KMS-11 (cell line): ENCODE measurements around the gene ITCH.
"Not testable (repeated sequence)": the region's sequence is repeated elsewhere in the genome, so short reads cannot be mapped to it uniquely, and the experiment has no call there.

Source experiments
- H2AFZ ChIP-seq: fragments of 200-600 bp; sonication (generic); 2 replicates; pipeline ENCODE4 v1.6.1; 2016; ENCODE audit warnings: antibody characterized with exemption, mixed run types, low read depth
- H3K27ac ChIP-seq: fragments of 200-600 bp; sonication (generic); 2 replicates; pipeline ENCODE4 v1.6.1; 2016; ENCODE audit warnings: mild to moderate bottlenecking, mixed run types
- H3K27me3 ChIP-seq: fragments of 200-600 bp; sonication (generic); 2 replicates; pipeline ENCODE4 v1.6.1; 2017; ENCODE audit warnings: mild to moderate bottlenecking, low read depth, mixed run types, moderate library complexity; ENCODE audit not compliant: insufficient read depth
- H3K36me3 ChIP-seq: fragments of 200-600 bp; sonication (generic); 2 replicates; pipeline ENCODE4 v1.6.1; 2017; ENCODE audit warnings: mild to moderate bottlenecking, mixed run types; ENCODE audit not compliant: insufficient read depth
- H3K4me1 ChIP-seq: fragments of 200-600 bp; sonication (generic); 2 replicates; pipeline ENCODE4 v1.6.1; 2016; ENCODE audit warnings: mild to moderate bottlenecking, low read depth, mixed run types; ENCODE audit not compliant: poor library complexity, severe bottlenecking
- H3K4me2 ChIP-seq: fragments of 200-600 bp; sonication (generic); 2 replicates; pipeline ENCODE4 v1.7.0; 2016; ENCODE audit warnings: mild to moderate bottlenecking, mixed run types
- H3K4me3 ChIP-seq: fragments of 200-600 bp; sonication (generic); IDR thresholded peaks from 2 replicates; pipeline ENCODE4 v1.6.1; 2017; ENCODE audit warnings: low read depth, low read length, mixed read lengths; ENCODE audit not compliant: insufficient read depth
- H3K79me2 ChIP-seq: fragments of 200-600 bp; sonication (generic); 2 replicates; pipeline ENCODE4 v1.6.1; 2016; ENCODE audit warnings: low read depth, mixed run types; ENCODE audit not compliant: insufficient read depth
- H3K9ac ChIP-seq: fragments of 200-600 bp; sonication (generic); 2 replicates; pipeline ENCODE4 v1.6.1; 2016; ENCODE audit warnings: mild to moderate bottlenecking, mixed run types
- H4K20me1 ChIP-seq: fragments of 200-600 bp; sonication (generic); 2 replicates; pipeline ENCODE4 v1.6.1; 2016; ENCODE audit warnings: mild to moderate bottlenecking, mixed run types; ENCODE audit not compliant: insufficient read depth
- CTCF ChIP-seq: fragments of 200-600 bp; sonication (generic); conservative IDR thresholded peaks from 2 replicates; pipeline ENCODE4 v1.6.1; 2017; ENCODE audit warnings: low read depth, mild to moderate bottlenecking, antibody characterized with exemption, low read length, moderate library complexity, mixed read lengths

The ITCH gene

DNA sequence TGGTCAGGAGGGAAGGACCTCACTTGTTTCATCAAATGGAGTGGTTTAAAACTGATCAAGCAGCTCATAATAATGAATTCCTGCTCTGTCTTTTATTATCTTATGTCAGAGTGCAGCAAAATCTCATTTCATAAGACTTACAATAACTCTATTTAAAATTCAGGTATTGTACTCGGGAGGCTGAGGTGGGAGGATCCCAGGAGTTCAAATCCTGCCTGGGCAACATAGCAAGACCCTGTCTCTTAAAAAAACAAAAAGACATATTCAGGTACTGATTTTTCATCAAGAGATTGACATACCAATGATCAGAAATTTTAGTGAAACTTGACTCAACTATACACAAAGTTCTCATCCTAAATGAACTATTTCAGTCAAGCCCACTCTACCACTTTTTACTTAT is 147.5 kb downstream of the ITCH start:
- no peak overlapping the region for H3K4me2 ChIP-seq
- no peak overlapping the region for H3K4me3 ChIP-seq
- H3K36me3 ChIP-seq, result peaks cover 17% of the 10 kb centered on the region; the same call in 1 of the 2 replicates
- H3K9ac ChIP-seq, result no peak overlapping the region
- TF ChIP-seq CTCF, result no peak
- H4K20me1 ChIP-seq, result no peaks in the 10 kb centered on the region
- peaks cover 13% of the 10 kb centered on the region for H3K4me1 ChIP-seq
- no peaks in the 10 kb centered on the region for H3K27me3 ChIP-seq
- H3K27ac ChIP-seq, result no peak overlapping the region
- no peak overlapping the region for H2AFZ ChIP-seq
- H3K79me2 ChIP-seq, result no peaks in the 10 kb centered on the region

- Histone ChIP-seq H3K4me2 (no peak overlapping the region), H3K4me3 (no peak overlapping the region), H3K27ac (no peak overlapping the region), H4K20me1 (no peaks in the 10 kb centered on the region), H2AFZ (no peak overlapping the region), H3K4me1 (peaks cover 13% of the 10 kb centered on the region), H3K36me3 (peaks cover 17% of the 10 kb centered on the region; the same call in 1 of the 2 replicates), H3K9ac (no peak overlapping the region), H3K79me2 (peaks cover 2% of the 10 kb centered on the region; the same call in 1 of the 2 replicates), H3K27me3 (no peaks in the 10 kb centered on the region)
- TF ChIP-seq CTCF, result no peak
Measured at GRCh38 chr20:34511891-34512265, 148.8 kb downstream of the ITCH start.

DNA sequence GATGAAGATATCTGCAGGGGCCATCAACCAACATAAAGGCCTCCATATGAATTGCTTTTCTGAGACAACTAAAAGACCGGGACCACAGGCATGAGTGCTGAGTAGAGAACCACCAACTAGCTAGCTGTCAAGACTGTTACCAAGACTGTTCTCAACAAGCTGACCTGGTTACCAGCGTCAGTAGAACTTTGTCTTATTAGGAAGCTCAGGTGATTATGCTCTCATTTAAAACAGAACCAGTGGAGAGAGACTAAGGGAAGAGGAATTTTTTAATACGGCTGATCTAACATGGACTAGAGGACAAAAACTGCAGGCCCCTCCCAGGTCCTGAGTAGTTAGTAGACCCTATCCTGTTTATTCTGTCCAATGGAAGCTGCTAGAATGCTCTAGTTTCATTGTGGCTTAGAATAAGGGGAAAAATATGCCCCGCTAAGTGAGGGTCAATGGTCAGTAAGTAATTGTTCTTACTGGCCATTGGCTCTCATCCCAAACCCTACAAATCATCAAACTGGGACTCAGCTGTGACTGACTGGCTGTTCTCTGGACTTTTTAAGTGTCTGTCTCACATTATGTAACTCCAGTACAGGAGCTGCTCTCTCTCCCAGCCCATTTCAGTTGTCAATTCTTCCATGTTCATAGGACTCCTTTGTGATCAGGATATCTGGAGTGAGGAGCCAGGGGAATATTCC is 149.3 kb downstream of the ITCH start:
- Histone ChIP-seq H3K27ac (no peak overlapping the region), H3K4me1 (peaks cover 16% of the 10 kb centered on the region), H3K27me3 (no peaks in the 10 kb centered on the region), H3K4me3 (no peak overlapping the region), H4K20me1 (no peaks in the 10 kb centered on the region), H3K36me3 (peaks cover 17% of the 10 kb centered on the region; the same call in 1 of the 2 replicates), H3K9ac (no peak overlapping the region), H3K4me2 (no peak overlapping the region), H2AFZ (no peak overlapping the region), H3K79me2 (peaks cover 7% of the 10 kb centered on the region)
- no peak for TF ChIP-seq CTCF

- Histone ChIP-seq H3K36me3 (peaks cover 11% of the 10 kb centered on the region; the same call in 1 of the 2 replicates), H3K79me2 (peaks cover 13% of the 10 kb centered on the region), H3K4me3 (no peak overlapping the region), H2AFZ (no peak overlapping the region), H4K20me1 (no peaks in the 10 kb centered on the region; the same call in 1 of the 2 replicates), H3K4me2 (no peak overlapping the region), H3K27ac (no peak overlapping the region), H3K27me3 (no peaks in the 10 kb centered on the region), H3K4me1 (peaks cover 22% of the 10 kb centered on the region), H3K9ac (no peak overlapping the region)
- no peak for TF ChIP-seq CTCF
Measured at GRCh38 chr20:34512955-34513419, 149.9 kb downstream of the ITCH start.

DNA sequence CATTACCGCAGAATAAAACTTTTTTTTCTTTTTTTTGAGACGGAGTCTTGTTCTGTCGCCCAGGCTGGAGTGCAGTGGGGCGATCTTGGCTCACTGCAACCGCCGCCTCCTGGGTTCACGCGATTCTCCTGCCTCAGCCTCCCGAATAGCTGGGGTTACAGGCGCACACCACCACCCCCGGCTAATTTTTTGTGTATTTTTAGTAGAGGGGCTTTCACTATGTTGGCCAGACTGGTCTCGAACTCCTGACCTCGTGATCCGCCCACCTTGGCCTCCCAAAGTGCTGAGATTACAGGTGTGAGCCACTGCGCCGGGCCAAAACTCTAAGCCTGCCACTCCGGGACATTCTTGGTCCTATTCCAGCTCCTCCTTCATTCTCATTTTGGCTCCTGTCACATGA is 151.0 kb downstream of the ITCH start:
- Histone ChIP-seq H3K4me2 (peak overlapping the region; percentile 83; the same call in 1 of the 2 replicates), H3K27ac (peak overlapping the region; percentile 79; the same call in 1 of the 2 replicates), H3K4me1 (peaks cover 32% of the 10 kb centered on the region), H3K79me2 (peaks cover 23% of the 10 kb centered on the region), H3K36me3 (0 out of 2 replicates have a peak, but pooled peaks cover 11% of the 10 kb centered on the region)
- not testable (repeated sequence) for H3K4me3 ChIP-seq, H3K9ac ChIP-seq, H2AFZ ChIP-seq, H4K20me1 ChIP-seq, H3K27me3 ChIP-seq
